HG02678 (cell line): ENCODE measurements around the gene DSC2.
A peak's percentile ranks its signal among the peaks of the same experiment; 100 is the strongest.

Experiments
- ATAC-seq: cut with Tn5 transposase; IDR thresholded peaks from one replicate; pipeline ENCODE4 v1.9.1; 2021; ENCODE audit warnings: mild to moderate bottlenecking, moderate library complexity; ENCODE audit not compliant: unreplicated experiment

The DSC2 gene

DNA sequence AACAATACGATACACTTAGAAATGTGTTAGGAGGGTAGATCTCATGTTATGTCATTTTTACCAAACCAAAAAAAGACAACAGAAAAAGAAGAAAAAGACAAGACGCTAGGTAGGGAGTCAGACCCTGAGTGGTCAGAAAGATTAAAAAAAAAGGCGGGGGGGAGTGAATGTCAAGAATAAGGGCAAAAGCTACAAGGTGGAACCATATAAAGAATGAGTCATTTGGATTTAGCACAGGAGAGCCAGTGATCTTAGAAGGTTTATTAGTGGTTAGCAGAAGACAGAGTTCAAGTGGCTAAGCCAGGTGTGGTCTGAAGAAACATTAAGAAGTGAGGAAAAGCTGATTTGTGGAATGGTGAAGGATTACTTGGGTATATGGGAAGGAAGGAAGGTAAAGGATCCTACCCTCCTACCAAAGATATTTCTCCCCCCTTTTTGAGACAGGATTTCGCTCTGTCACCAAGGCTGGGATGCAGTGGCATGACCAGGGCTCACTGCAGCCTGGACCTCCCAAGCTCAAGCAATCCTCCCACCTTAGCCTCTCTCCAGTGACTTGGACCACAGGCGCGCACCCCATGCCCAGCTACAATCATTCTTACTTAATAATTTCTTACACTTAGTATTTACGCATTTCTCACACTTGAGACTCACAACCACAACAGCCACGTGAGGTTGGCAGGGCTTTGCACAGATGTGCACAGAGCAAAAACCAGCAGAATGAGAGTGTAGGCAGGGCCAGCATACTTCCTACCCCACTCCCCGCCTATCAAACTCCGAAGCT is 2.6 kb downstream of the DSC2 start:
- no peak for ATAC-seq

DNA sequence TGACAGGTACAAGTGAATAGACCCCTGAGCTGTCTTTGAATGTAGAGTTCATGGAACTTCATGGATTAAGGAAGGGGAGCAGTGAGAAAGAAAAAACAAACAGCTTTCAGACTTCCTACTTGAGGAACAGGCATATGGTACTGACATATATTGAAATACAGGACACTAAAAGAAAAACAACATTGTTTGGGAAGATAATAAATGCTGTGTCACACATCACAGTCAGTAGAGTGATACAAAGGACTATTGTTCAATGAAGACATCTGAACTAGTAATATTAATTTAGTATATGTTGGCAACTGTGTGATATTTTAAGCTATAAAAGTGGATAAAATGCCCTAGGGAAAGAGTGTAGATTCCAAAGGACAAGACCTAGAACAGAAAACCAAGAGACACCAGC is 3.3 kb downstream of the DSC2 start:
- ATAC-seq: no peak

DNA sequence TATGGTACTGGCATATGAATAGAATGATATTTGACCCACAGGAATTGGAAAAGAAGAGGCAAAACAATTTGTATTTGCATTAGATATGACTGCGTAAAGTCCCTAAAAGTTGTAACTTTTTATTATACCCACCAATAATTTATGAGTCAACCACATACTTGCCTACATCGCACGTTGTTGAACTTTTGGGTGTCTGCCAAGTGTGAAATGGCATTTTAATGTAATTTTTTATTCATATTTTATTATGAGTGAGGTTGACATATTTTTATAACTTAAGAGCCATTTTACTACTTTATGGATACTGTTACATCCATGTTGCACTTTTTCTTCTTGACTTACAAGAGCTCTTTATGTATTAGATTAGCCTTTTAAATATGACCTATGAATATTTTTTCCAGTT is 4.6 kb downstream of the DSC2 start:
- no peak for ATAC-seq

DNA sequence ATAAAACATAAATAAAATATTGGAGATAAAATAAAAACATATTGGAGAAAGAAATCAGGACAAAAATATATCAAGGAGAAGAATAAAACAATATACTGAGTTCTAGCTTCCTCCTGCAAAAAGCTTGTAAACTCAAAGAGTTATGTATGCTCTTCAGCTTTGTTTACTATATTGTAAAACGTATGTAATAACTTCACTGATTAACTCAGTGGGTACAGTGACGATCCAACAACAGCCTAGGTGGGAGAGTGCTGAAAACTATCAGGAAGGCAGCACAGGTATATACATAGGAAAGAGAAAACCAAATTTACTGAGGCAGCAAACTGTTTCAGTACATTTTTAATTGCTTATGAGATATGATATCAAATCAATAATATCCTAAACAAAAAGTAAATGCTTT is 8.3 kb downstream of the DSC2 start:
- ATAC-seq: no peak

DNA sequence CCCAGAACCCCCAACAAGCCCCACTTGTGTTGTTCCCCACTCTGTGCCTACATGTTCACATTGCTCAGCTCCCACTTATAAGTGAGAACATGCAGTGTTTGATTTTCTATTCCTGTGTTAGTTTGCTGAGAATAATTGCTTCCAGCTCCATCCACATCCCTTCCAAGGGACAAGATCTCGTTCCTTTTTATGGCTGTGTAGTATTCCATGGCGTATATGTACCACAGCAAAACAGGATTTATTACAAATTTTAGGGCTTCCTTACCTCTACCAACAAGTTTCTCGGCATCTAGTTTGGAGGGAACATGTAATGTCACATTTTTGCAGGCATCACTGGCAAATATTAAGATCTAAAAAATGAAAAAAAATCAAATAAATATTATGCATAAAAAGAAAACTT is 8.9 kb downstream of the DSC2 start:
- no peak for ATAC-seq

DNA sequence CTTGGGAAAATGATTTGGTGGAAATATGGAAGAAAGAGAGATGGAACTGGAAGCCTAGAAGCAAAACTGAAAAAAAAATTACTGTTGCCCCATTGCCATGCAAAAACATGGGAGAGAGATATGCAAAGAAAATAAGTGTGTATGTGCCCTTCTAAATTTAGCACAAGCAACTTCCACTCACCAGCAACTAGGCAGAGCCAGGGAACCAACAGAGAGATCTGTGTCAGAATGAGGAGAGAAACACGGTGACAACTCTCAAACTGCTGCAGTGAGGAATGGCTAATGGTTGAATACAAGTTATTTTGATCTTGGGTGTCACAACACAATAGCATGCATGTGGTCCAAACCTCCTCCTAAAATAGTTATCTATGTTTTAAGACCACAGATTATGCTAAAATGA is 10.9 kb downstream of the DSC2 start:
- ATAC-seq: no peak

DNA sequence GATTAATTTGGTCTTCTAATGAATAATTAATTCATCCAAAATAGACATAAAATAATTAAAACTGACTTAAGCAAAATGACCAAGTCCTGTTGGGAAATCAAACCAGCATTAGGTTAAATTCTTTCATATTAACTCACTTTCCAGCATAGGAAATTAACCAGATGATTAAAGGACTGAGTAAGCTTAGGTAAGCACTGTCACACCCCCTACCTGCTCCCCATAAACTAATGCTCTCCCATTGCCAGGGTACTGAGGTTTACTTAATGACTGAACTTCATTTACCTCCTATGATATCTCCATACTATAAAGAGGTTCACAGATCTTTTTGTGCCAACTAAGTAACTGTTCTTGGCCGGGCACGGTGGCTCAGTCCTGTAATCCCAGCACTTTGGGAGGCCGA is 13.7 kb downstream of the DSC2 start:
- ATAC-seq: no peak

DNA sequence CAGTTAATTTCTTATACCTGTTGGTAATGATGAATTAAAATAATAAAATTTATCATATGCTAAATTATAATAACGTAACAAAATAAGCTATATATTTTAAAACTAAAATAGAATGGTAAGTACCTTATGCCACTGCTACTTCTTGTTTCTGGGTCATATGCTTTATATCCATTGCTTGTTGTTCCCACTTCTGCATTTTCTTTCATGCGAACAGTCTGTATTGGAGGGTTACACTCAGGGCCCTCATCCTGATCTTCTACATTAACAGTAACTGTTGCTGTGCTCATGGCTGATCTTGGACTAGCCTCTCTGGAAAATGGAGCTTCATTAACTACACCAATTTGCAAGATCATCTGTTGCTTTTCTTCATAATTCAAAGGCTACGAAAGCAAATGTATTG is 22.2 kb downstream of the DSC2 start:
- ATAC-seq: no peak

DNA sequence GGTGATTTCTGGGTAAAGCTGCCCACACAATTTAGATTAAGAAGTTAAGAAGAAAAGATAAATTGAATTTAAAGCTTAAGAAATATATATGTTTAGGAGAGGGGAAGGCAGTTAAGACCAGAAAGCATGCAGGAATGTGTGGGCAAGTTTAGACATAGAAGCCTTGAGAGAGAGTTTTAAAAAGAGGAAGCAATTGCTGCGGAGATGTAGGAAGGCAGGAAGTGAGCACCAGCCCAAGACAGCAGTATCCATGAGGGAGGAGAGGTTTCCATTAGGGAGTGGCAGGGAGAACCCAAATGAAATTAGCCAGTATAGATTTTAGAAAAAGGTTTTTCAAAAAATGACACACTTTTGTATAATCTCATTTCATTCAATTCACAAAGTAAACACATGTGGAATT is 24.3 kb downstream of the DSC2 start:
- ATAC-seq: no peak

DNA sequence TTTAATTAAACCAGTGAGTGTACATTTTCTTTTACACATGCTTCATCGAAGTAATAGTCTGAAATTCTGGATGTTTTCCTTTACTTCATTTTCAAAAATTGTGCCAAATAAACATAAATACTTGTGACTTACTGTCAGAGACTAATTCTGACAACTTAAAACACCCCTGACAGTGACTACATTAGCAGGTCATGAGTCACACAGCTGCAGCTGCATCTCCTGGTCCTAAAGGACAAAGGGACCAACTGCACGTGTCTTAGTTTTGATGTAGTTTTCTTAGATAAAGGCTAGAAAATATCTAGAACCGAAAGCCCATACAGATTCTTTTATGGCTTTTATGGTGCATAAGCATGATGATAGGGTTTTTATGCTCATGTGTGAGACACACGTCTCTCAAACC is 30.0 kb downstream of the DSC2 start:
- no peak for ATAC-seq

DNA sequence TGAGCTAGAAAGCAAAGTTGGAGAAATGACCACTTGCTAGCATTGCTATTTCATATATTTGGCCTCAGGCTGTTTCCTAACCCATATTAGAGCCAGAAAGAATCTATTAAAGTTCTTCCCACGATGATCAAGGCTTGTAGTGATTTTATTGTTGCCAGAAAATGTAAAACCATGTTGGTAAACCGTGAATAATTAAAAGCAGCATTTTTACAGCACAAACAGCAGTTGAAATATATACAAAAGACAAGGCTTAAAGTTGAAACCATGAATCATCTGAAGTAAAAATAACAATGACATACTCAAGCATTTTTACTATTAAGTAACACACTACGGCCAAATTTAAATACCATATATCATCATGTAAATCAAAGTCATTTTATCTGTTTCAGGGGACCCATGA is 32.0 kb downstream of the DSC2 start:
- ATAC-seq: no peak

DNA sequence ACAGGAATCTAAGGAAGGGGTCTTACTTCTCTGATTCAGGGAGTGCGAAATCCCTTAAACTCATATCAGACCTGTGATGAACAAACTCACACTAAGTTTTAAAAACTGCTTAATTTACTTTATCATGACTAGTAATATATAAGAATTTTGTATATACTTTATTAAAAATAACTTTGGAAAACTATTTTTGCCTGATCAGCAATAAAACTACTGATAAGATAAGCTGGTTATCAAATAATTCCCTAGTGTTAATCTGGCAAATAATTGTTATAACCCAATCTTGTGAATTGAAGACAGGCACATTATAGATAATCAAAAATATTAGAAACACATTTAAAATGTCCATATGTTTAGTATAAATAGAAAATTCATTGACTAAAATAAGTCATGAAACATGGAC is 36.0 kb downstream of the DSC2 start:
- no peak for ATAC-seq

DNA sequence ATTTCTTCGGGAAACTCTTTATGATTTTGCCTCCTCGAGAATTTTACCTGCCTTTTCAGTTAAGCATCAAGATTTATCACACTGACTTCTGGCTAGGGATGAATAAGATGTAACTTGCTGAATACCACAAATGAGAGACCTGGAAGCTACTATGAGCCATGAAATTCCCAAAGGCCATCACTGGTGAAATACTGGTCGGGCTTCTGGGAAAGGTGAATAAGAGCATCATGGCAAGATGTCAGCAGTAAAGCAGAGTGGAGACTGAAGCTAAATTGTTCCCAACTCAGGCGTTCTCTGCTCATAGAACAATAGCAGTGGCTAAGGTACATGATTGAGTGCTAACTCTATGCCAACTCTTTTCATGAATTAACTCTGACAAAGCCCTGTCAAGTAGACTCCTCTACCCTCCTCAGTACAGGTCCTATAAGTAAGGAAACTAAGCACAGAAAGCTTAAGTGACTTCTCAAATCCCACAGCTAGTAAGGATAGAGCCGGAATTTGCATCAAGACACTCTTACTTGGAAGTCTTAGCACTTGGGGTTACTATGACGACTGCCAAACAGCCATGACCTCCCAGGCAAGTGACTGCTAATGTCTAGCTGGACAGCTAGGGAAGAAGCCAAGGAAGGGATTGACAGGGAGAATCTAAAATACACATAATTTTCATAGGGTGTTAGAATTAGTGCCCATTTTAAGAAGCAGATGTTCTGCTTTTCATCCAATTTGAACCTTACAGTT is 37.0 kb downstream of the DSC2 start:
- no peak for ATAC-seq

DNA sequence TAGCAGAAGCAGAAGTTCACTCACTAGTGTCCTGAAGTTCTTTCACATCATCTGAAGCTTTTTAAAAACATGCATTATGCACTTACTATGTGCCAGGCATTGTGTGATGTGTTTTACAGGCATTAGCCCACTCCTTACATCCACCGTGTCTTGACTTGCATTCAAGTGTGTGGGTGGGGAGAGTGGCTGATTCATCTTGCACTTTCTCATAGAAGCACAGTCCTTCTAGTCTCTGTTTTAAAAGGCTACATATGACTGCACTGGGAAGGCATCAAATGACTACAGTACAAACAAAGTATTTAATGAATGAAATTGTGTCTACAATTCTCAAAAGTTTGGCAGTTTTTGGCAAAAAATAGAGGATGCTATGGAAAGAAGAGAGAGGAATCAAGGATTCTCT is 38.1 kb downstream of the DSC2 start:
- peak; percentile 76 for ATAC-seq

DNA sequence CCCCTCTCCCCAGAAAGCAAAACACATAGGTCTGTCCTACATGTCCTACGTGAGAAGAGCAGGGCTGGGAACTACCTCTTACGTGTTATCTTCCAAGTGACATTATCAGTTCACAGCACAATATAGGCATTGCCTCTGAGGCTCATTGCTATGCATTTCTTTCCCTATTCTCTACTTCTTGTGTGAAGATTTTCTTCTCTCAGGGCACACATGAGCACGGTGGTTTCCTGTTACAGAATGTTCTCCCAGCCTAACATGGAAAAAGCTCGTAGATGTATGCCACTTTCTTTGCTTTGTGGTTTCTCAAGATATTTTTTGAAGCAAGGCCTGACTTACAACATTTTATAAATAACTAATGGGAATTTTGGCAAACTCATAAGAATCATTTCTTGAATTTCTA is 40.3 kb downstream of the DSC2 start:
- ATAC-seq: no peak

DNA sequence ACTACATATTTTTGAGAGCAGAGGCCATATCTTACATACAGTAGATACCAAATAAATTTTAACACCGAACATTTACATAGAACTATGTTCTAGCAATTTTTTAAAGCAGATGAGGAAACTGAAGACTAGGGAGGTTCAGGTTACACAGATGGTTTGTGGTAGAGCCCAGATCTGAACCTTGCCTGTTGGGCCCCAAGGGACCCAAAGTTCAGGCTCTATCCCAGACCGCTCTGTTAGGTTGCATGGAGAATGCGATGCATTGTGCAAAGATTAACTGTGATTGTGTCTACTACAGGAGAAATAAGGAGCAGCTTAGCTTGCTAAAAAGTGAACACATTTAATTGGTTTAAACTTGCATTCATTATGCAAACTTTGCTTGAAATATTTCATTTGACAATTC is 43.3 kb downstream of the DSC2 start:
- no peak for ATAC-seq

DNA sequence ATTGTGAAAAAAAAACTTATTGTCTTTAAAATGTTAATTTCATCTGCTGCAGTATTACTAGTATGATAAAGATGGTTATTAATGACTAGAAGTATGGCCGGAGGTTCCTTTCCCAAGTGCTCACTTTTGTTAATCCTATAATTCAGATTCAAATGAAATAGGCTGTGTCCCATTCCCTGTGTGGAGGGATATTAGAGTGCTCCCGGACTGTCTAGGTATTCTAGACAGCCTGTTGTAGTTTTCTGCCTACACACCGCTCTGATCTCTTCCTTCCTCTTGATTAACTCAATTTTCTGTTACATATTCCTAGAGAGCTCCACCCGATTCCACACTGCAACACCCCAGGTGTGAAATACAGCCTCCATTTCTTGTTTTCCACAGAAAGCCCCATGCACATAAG is 44.3 kb downstream of the DSC2 start:
- no peak for ATAC-seq

DNA sequence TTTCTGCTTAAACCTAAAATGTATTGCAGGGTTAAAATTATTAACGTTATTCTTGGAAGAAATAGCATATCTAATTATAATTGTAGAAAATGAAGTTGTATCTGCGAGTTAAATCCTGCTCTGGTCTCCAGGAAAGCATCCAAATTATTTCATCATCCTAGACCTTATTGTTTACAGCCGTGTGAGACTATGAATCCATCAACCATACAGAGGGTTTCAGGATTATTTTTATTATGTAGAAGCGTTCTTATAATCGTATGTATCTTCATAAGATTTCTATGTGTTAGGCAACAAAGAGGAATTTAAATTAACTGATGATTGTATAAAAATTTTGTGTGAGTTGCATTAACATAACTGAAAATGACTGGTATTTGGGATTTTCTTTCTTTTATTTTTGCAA is 45.2 kb downstream of the DSC2 start:
- no peak for ATAC-seq

DNA sequence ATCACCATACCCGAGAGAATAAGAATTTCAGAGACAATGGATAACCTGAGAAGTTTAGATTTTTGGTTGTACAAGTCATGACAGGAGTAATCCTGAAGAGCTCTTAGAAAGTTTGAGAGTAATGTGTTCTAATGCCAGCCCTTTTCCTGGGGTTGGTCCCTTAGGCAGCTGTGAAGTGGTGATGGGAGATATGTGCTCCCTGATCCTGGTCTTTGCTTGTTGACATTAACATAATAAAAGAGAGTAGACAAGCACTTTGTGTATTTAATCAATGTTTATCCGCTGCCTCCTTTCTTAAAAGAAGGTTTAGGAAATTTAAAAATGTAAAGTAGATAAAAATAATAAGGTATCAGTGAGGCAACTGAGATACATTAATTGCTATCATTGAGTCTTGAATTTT is 45.9 kb downstream of the DSC2 start:
- no peak for ATAC-seq

DNA sequence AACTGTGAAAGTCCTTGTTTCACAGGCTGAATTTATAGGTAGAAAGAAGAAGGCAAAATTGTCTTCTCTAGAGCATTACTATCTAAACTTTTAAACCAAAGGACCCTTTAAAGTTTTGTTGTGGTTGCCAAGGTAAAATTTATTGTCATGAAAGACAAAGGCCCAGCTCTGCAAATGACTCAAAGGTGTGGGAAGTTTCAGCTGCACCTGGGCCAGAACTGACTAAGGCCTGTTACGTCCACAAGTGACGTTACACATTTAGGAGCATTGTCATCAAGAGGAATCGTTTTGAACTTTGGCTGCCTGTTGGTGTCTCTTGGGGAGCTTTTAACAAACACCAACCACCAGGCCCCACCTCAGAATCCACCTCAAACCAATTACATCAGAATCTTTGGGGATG is 51.6 kb downstream of the DSC2 start:
- ATAC-seq: no peak

DNA sequence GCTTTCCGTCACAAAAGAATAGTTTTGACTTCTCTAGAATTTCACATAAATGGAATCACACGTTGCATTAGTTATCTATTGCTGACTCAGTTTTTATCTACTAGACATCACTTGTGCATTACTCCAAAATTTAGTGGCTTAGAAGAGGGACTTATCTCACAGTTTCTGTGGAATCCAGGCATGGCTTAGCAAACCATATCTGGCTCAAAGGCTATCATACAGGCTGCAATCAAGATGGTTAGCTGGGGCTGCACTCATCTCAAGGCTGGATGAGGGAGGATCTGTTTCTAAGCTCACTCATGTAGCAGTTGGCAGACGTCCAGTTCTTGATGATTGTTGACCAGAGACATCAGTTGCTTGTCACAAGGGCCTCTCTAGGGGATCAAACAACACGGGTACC is 53.0 kb downstream of the DSC2 start:
- no peak for ATAC-seq

DNA sequence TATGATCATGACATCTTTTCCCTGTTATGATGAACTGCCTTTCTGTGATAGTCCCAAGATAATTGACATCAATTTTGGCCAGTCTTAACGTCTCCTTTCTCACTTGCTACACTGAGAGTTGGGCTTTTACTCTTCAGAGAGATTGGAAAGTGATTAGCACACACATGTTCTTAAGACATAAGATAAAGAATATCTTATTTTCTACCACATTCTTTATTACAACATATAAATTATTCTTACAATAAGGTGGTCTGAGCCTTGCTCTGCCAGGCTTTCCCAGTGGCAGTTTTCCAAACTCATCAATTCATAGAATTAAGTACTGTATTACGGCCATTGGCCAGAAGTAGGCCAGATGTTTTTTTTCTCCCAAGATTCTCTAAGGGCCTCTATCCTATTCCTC is 54.0 kb downstream of the DSC2 start:
- no peak for ATAC-seq

DNA sequence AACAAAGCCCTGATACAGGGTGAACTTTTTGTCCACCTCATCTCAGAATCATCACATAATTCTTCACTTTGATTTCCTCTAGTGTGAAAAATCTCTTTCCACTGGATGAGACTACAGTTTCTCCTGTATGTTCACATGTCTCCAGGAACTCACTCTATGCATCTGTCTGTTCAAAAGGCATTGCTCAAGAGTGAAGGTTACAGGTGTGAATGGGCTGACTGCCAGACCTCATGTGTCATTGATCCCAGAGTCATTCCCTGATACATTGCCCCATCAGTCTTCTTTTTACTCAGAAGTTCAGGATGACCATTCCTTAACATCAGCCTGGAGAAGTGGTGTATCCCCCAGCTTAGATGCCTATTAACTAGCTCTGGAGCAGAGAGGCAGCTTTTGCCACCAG is 55.3 kb downstream of the DSC2 start:
- ATAC-seq: no peak
